AG10803 (cell line): ENCODE data around the gene MANEAL.

Source experiments
- DNase-seq: peaks from one replicate; pipeline ENCODE4 v3.0.0; 2010; ENCODE audit warnings: low read depth
- H3K4me3 ChIP-seq: 2 replicates; pipeline ENCODE4 v1.5.1; 2011; ENCODE audit warnings: mild to moderate bottlenecking, low read length, control low read depth
- TF ChIP-seq, protein P1 (sequence below): conservative IDR thresholded peaks from 2 replicates; pipeline ENCODE4 v1.5.1; 2011; ENCODE audit warnings: mild to moderate bottlenecking, low read length, control low read depth, inconsistent platforms

Gene MANEAL

DNA sequence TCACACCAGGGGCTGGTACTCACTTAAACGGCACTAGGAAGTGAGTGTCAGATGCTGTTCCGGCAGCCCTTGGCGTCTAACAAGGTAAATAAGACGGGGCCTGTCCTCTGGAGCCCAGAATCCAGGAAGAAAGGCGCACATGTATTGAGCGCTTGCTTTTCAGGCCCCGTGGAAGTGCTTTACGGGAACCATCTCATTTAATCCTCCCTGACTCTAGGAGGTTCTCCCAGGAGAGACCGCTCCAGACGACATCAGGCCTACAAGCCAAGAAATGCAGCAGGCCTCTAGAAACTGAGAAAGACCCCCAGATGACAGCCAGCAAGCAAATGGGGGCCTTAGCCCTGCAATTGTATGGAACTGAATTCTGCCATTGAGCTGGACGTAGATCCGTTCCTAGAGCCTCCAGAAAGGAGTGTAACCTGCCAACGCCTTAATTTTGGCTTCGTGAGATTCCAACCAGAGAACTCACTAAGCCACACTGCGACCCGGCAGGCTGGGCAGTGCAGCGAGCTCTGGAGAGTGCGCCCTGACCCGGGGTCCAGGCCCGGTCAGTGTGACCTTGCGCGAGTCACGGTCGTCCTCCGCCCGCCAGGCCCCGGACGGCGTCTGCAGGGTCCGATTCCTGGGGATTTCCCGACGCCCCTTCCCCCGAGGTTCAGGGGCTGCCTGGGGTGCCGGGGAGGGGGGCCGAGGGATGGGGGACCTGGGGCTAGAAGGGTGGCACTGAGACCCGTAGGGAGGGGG lies 532 bp upstream of the MANEAL start:
- no peak for DNase-seq
- TF ChIP-seq, protein P1, sequence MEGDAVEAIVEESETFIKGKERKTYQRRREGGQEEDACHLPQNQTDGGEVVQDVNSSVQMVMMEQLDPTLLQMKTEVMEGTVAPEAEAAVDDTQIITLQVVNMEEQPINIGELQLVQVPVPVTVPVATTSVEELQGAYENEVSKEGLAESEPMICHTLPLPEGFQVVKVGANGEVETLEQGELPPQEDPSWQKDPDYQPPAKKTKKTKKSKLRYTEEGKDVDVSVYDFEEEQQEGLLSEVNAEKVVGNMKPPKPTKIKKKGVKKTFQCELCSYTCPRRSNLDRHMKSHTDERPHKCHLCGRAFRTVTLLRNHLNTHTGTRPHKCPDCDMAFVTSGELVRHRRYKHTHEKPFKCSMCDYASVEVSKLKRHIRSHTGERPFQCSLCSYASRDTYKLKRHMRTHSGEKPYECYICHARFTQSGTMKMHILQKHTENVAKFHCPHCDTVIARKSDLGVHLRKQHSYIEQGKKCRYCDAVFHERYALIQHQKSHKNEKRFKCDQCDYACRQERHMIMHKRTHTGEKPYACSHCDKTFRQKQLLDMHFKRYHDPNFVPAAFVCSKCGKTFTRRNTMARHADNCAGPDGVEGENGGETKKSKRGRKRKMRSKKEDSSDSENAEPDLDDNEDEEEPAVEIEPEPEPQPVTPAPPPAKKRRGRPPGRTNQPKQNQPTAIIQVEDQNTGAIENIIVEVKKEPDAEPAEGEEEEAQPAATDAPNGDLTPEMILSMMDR = no peak
- H3K4me3 ChIP-seq = no peak overlapping the region

DNA sequence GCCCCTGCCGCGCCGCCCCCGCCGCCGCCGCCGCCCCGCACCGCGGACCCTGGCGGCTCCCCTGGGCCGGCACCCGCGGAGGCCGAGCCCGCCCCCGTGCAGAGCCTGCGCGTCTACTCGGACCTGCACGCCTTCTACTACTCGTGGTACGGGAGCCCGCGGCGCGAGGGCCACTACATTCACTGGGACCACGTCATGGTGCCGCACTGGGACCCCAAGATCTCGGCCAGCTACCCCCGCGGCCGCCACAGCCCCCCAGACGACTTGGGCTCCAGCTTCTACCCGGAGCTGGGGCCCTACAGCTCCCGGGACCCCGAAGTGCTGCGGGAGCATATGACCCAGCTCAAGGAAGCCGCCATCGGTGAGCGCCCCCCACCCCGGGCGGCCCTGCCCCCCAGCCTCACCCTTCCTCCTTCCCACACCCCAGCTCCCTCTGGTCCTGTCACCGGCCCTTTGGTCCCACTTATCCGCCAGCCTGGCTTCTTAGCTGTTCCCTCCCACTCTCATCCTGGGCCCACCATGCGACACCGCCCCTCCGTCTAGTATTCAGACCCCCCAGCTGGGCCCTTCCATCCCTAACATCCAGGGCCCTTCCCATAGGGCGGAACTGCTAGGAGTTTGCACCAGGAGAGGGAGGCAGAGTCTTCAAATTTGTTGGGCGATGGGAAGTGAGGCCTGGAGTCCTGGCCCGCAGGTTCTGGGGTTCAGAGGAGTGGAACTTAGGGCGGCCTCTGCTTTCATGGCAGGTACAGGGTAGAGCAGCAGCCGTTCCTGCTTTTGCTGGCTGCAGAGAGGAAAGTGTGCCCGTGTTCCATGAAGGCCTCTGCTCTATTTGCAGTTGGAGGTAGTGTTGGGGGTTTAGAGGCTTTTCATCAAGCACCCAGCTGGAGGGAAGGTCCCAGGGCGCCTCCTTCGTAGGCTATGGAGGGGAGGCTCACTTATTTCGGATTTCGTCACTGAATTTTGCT lies 1.0 kb downstream of the MANEAL start:
- H3K4me3 ChIP-seq = no peak overlapping the region
- DNase-seq = no peak
- TF ChIP-seq, protein P1 = no peak

DNA sequence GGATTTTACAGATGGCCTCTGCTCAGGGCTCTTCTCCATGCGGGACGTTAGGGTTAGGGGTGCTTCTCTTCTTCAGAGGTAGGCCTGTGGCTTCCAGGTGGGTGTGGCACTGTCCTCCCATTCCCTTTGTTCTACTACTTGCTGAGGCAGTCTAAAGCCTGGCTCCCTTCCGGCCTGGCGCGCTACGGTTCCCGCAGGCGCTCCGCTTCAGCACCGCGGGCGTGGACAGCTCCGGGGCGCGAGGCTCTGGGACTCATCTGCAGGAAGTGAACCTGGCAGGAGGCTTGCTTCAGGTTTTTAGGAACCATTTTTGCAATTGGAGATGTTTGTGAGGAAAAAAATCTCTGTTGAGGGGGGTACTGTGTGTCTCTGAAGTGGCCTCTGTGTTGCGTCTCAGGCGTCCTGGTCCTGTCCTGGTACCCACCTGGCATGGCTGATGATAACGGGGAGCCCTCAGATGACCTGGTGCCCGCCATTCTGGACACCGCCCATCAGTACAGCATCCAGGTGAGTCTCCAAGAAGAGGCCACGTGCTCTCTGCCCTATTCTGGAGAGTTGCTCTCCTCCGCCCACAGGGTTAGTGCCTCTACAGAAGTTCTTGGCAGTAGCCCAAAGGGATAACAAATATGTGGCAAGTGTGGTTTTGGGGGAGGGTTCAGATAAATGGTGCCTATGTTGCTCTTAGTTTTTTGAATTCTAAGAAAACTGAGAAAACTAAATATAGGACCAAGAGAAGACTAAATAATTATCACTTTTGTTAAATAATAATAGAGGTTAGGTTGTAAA lies 1.9 kb downstream of the MANEAL start:
- TF ChIP-seq, protein P1 = no peak
- DNase-seq = peak; percentile 35
- no peak overlapping the region for H3K4me3 ChIP-seq

DNA sequence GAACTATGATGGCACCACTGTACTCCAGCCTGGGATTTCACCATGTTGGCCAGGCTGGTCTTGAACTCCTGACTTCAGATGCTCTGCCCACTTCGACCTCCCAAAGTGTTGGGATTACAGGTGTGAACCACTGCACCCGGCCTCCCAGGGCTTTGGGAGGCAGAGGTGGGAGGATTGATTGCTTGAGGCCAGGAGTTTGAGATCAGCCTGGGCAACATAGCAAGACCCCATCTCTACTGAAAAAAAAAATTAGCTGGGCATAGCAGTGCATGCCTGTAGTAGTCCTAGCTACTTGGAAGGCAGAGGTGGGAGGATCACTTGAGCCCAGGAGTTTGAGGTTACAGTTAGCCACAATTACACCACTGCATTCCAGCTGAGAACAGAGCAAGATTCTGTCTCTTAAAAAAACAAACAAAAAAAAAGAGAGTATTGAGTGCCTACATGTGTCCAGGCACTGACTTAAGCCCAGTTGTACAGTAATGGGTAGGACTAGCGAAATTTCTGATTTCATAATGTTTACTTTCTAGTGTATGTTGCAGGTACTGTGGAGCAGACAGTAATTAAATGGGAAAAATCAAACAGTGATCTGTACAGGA lies 4.2 kb downstream of the MANEAL start:
- TF ChIP-seq, protein P1 = no peak
- H3K4me3 ChIP-seq = no peak overlapping the region
- peak; percentile 78 for DNase-seq

DNA sequence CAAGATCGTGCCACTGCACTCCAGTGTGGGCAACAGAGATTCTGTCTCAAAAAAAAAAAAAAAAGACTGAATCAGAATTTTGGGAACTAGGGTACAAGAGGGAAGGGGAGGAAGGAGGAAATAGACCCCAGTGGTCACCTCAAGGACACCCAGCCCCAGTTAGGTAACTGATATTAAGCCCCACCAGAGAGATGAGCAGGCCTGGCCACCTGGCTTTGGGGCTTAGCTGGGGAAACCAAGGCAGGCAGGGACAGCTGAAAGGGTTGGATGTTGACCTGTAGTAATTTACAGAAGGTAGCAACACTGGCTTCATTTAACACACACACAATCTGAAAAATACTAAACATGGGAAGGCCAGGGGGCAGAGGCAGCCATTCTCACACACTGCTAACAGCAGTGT lies 8.8 kb downstream of the MANEAL start:
- TF ChIP-seq, protein P1 = no peak
- DNase-seq = no peak
- H3K4me3 ChIP-seq = no peak overlapping the region

DNA sequence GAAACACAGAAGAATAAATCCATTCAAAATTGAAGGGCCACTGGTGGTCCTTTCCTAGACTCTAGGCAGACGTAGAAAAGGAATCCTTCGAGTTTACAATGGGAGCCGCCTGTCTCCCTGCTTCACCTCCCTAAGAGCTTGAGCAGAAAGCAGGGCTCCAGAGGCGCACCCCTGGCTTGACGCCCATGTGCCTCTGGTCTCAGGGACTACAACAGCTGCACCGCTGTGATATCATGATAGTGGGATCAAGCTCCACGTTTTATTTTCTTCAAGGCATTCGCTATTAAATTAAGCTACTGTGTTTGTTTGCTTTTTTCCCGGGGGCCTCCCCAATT lies 13.5 kb downstream of the MANEAL start:
- H3K4me3 ChIP-seq = peak overlapping the region; percentile 80
- TF ChIP-seq, protein P1 = no peak
- no peak for DNase-seq
